Esophagus muscularis mucosa (tissue), 4 donors: ENCODE measurements around the gene LIMK1. TPM values are rescaled to one million over a fixed set of nuclear protein-coding genes. Genes with fewer than 3 reads are reported as not detected.

ENCODE experiments used
- DNase-seq: peaks from one replicate; pipeline ENCODE4 v3.0.0-alpha.2; 2017; ENCODE audit errors: extremely low spot score
- H3K27ac ChIP-seq, 4 donors: fragments of 200-600 bp; sonication (generic); replicated peaks in 1 of 4; 1 replicate in 3 of 4; 2 replicates in 1 of 4; pipeline ENCODE4 v1.5.1; 2016 to 2019; ENCODE audit warnings: mild to moderate bottlenecking in 1 of 4
- H3K27me3 ChIP-seq, 4 donors: fragments of 200-600 bp; sonication (generic); one replicate each; pipeline versions ENCODE4 v1.5.1 to v1.6.0; 2016 to 2019
- H3K36me3 ChIP-seq, 4 donors: fragments of 200-600 bp; sonication (generic); one replicate each; pipeline ENCODE4 v1.5.1; 2016 to 2019
- H3K4me1 ChIP-seq, 4 donors: fragments of 200-600 bp; sonication (generic); one replicate each; pipeline ENCODE4 v1.5.1; 2016 to 2019
- H3K4me3 ChIP-seq, 4 donors: fragments of 200-600 bp; sonication (generic); 1 replicate in 2 of 4; 2 replicates in 2 of 4; pipeline ENCODE4 v1.5.1; 2016 to 2019; ENCODE audit warnings: mild to moderate bottlenecking in 4 of 4, moderate library complexity in 1 of 4
- H3K9me3 ChIP-seq, 4 donors: fragments of 200-600 bp; sonication (generic); 1 replicate in 3 of 4; 2 replicates in 1 of 4; pipeline ENCODE4 v1.5.1; 2016 to 2019
- EP300 ChIP-seq: sonication (generic); formaldehyde crosslinking; IDR thresholded peaks from one replicate; pipeline ENCODE4 v1.6.1; 2017; ENCODE audit warnings: antibody characterized with exemption
- POLR2A ChIP-seq: fragments of 450-650 bp; IDR thresholded peaks from one replicate; pipeline ENCODE4 v1.6.1; 2017; ENCODE audit warnings: antibody characterized with exemption, moderate library complexity, mild to moderate bottlenecking, low read depth
- POLR2AphosphoS5 ChIP-seq, 2 donors: sonication (generic); formaldehyde crosslinking; IDR thresholded peaks; one replicate each; pipeline ENCODE4 v1.6.1; 2017; ENCODE audit warnings: antibody characterized with exemption in 2 of 2
- WGBS: methylation state at CpG from one replicate; pipeline ENCODE4 v1.1.5; 2018; 5-methylcytosine and 5-hydroxymethylcytosine counted together
- intact Hi-C: fragments of 100-400 bp; cut with DNase I; formaldehyde crosslinking; loops from one replicate; pipeline ENCODE4 v1.15.1; 2023
- total RNA-seq, 4 donors: library from RNA; depleted of rRNA; stranded (reverse); fragments of >200 nt; gene quantifications; one replicate each; pipeline versions ENCODE4 v1.1.0 to v1.2.1, GENCODE V29; 2016
- TF ChIP-seq, protein P1 (sequence below), 3 experiments: fragments of 200-600 bp in 2 of 3; fragments of 450-650 bp in 1 of 3; sonication (generic) in 2 of 3; IDR thresholded peaks; one replicate each; pipeline ENCODE4 v1.5.1; 2017 to 2019; ENCODE audit warnings: antibody characterized with exemption in 3 of 3, mild to moderate bottlenecking in 2 of 3, moderate library complexity in 1 of 3

LIMK1 gene
- total RNA-seq, 4 donors from 2014 or later, result 10.0 to 19.3 (median 11.9) TPM

- no peak for DNase-seq
- no peaks in the 10 kb centered on the region for H3K9me3 ChIP-seq
- peaks cover 9 to 17% (median 12%) of the 10 kb centered on the region in 4 donors for H3K4me1 ChIP-seq
- TF ChIP-seq POLR2A (no peak), POLR2AphosphoS5 (IDR thresholded peaks at IDR 0.05) (peak in 1 of 2 donors; percentile 49), EP300 (no peak)
- TF ChIP-seq, protein P1, sequence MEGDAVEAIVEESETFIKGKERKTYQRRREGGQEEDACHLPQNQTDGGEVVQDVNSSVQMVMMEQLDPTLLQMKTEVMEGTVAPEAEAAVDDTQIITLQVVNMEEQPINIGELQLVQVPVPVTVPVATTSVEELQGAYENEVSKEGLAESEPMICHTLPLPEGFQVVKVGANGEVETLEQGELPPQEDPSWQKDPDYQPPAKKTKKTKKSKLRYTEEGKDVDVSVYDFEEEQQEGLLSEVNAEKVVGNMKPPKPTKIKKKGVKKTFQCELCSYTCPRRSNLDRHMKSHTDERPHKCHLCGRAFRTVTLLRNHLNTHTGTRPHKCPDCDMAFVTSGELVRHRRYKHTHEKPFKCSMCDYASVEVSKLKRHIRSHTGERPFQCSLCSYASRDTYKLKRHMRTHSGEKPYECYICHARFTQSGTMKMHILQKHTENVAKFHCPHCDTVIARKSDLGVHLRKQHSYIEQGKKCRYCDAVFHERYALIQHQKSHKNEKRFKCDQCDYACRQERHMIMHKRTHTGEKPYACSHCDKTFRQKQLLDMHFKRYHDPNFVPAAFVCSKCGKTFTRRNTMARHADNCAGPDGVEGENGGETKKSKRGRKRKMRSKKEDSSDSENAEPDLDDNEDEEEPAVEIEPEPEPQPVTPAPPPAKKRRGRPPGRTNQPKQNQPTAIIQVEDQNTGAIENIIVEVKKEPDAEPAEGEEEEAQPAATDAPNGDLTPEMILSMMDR (IDR thresholded peaks at IDR 0.05), result no peak
- 83% methylated on average over 3 of the region's 3 CpGs for WGBS
- intact Hi-C loops, result no loop called here
- H3K4me3 ChIP-seq, result no peak overlapping the region
- no peak overlapping the region for H3K27ac ChIP-seq
- no peaks in the 10 kb centered on the region for H3K27me3 ChIP-seq
- H3K36me3 ChIP-seq, result peaks cover 14 to 66% (median 32%) of the 10 kb centered on the region in 4 donors
These were observed 17.0 kb upstream of the LIMK1 start for GRCh38 chr7:74066626-74067025.

DNA sequence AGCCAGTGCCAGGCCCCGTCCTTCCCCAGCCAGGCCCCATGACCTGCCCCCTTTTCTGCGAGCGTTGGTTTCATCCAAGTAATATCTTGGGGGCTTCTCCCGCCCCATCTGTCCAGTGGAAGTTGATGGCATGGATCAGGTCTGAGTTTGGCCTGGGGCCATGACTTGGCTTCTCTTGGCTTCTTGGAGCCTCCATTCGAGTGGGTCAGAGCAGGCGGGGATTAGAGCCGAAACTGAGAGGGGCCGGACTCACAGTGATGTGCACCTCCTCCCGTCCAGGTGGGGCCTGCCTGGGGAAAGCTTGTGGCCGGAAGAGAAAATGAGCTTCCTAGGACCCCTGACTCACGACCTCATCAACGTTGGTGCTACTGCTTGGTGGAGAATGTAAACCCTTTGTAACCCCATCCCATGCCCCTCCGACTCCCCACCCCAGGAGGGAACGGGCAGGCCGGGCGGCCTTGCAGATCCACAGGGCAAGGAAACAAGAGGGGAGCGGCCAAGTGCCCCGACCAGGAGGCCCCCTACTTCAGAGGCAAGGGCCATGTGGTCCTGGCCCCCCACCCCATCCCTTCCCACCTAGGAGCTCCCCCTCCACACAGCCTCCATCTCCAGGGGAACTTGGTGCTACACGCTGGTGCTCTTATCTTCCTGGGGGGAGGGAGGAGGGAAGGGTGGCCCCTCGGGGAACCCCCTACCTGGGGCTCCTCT, 15.1 kb upstream of the LIMK1 start:
- H3K27ac ChIP-seq, result peak overlapping the region in 2 of 4 donors; percentile 40 to 63
- WGBS, result 85% methylated on average over 8 of the region's 20 CpGs
- peaks cover 0 to 3% (median 0%) of the 10 kb centered on the region in 4 donors for H3K4me1 ChIP-seq
- H3K9me3 ChIP-seq, result no peaks in the 10 kb centered on the region
- H3K36me3 ChIP-seq, result peaks cover 4 to 50% (median 27%) of the 10 kb centered on the region in 4 donors
- peak in 1 of 2 donors; percentile 33 for TF ChIP-seq POLR2AphosphoS5 (IDR thresholded peaks at IDR 0.05)
- TF ChIP-seq POLR2A, result no peak
- no peak overlapping the region for H3K4me3 ChIP-seq
- no peaks in the 10 kb centered on the region for H3K27me3 ChIP-seq
- no peak for DNase-seq
- intact Hi-C loops, result no loop called here

GRCh38 chr7:74069086-74069541, 14.5 kb upstream of the LIMK1 start:
- H3K9me3 ChIP-seq, result no peaks in the 10 kb centered on the region
- WGBS, result 86% methylated on average over 16 of the region's 16 CpGs
- H3K4me1 ChIP-seq, result peaks cover 0 to 3% (median 0%) of the 10 kb centered on the region in 4 donors
- H3K27ac ChIP-seq, result no peak overlapping the region
- intact Hi-C loops, result no loop called here
- no peak overlapping the region for H3K4me3 ChIP-seq
- no peak for DNase-seq
- H3K36me3 ChIP-seq, result peaks cover 0 to 44% (median 25%) of the 10 kb centered on the region in 4 donors
- TF ChIP-seq POLR2AphosphoS5 (IDR thresholded peaks at IDR 0.05) (peak in 1 of 2 donors; percentile 54), POLR2A (no peak), EP300 (no peak)
- TF ChIP-seq, protein P1 (IDR thresholded peaks at IDR 0.05), result no peak
- no peaks in the 10 kb centered on the region for H3K27me3 ChIP-seq

DNA sequence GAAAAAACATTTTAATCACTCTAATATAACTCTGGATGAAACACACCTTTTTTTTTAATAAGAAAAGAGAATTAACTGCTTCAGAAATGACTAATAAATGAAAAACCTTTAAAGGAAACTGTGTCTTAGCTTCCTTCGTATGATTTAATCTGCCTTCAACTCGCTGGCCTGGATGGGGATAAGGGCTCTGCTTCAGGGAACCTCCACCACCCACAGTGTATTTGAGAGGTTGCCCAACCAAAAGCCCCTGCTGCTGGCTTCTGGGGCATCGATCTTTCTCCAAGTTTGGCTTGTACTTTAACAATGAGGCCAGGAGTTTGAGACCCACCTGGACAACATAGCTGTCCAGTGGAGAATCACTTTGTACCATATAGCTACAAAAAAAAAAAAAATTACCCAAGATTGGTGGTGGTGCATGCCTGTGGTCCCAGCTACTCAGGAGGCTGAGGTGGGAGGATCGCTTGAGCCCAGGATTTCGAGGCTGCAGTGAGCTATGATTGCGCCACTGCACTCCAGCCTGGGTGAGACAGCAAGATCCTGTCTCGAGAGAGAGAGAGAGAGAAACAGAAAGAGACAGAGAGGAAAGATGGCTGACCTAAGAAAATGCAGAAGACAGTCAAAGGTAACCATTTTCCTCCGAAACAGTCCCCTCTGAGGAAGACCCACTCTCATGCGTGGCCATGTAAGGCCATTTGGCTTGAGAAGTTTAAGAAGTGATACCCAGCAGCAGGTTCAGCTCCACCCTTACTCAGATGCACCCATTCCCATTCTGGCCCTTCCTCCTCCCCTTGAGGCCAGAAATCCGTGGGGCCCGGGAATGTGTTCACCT, 13.6 kb upstream of the LIMK1 start:
- Histone ChIP-seq H3K27me3 (no peaks in the 10 kb centered on the region), H3K4me1 (peaks cover 0 to 3% (median 0%) of the 10 kb centered on the region in 4 donors), H3K36me3 (peaks cover 0 to 35% (median 17%) of the 10 kb centered on the region in 4 donors), H3K4me3 (no peak overlapping the region), H3K27ac (no peak overlapping the region), H3K9me3 (no peaks in the 10 kb centered on the region)
- WGBS, result 71% methylated on average over 11 of the region's 11 CpGs
- intact Hi-C loops, result loop anchor here (5.0 kb wide), 1 partner anchor 332 kb away; no protein-coding TSS in a partner anchor
- DNase-seq, result no peak
- peak in 1 of 2 donors; percentile 31 for TF ChIP-seq POLR2AphosphoS5 (IDR thresholded peaks at IDR 0.05)
- TF ChIP-seq, protein P1 (IDR thresholded peaks at IDR 0.05), result no peak
- TF ChIP-seq POLR2A, result no peak

GRCh38 chr7:74070619-74070921, 13.0 kb upstream of the LIMK1 start:
- Histone ChIP-seq H3K36me3 (peaks cover 0 to 30% (median 12%) of the 10 kb centered on the region in 4 donors), H3K4me1 (peaks cover 0 to 3% (median 0%) of the 10 kb centered on the region in 4 donors), H3K27ac (no peak overlapping the region), H3K9me3 (no peaks in the 10 kb centered on the region), H3K27me3 (no peaks in the 10 kb centered on the region), H3K4me3 (no peak overlapping the region)
- no peak for DNase-seq
- intact Hi-C loops, result loop anchor here (5.0 kb wide), 1 partner anchor 332 kb away; no protein-coding TSS in a partner anchor
- WGBS, result 62% methylated on average over 5 of the region's 6 CpGs
- TF ChIP-seq EP300, result no peak
- no peak for TF ChIP-seq POLR2A
- TF ChIP-seq, protein P1 (IDR thresholded peaks at IDR 0.05), result no peak
- TF ChIP-seq POLR2AphosphoS5 (IDR thresholded peaks at IDR 0.05), result peak in 1 of 2 donors; percentile 24
